HG03280 (cell line): ENCODE data around the gene SKAP1.
"Not testable (repeated sequence)": the region's sequence is repeated elsewhere in the genome, so short reads cannot be mapped to it uniquely, and the experiment has no call there.

ENCODE experiments used
- ATAC-seq: cut with Tn5 transposase; IDR thresholded peaks from one replicate; pipeline ENCODE4 v1.9.1; 2021; ENCODE audit warnings: mild to moderate bottlenecking, moderate library complexity; ENCODE audit not compliant: unreplicated experiment

Gene SKAP1

DNA sequence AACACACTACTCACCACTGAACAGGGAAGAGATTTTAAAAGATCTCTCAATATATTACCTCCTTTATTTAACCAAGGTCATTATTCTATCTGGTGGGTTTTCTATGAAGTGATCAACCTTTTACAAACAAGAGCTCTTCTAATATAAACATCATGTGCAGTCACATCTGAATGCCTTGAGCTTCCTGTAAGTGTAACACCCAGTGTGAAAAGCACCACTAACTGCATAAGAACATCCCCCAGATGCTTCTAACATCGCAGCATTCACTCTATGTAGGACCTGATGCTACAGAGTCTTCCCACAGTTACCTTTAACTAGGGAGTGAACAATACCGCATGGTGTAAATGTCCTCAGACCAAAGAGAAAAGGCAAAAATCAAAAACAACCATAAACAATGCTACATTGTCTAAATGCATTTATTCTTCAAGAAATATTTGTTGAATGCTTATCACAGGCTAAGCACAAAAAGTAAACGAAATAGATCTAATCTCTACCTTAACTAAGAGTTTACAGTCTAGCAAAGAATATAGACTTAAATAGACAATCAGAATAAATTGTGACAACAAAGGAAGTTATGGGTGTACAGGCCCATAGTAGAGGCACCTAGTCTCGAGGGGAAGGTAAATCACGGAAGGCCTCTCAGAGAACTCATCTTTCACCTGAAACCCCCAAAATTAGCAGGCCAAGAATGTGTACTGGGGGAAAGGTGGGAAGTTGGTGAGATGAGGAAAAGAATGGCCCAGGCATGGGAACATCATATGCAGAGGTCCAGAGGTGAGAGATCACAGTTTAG is 16.2 kb downstream of the SKAP1 start:
- ATAC-seq = no peak

GRCh38 chr17:48412841-48413240 is 17.2 kb downstream of the SKAP1 start:
- ATAC-seq = no peak

DNA sequence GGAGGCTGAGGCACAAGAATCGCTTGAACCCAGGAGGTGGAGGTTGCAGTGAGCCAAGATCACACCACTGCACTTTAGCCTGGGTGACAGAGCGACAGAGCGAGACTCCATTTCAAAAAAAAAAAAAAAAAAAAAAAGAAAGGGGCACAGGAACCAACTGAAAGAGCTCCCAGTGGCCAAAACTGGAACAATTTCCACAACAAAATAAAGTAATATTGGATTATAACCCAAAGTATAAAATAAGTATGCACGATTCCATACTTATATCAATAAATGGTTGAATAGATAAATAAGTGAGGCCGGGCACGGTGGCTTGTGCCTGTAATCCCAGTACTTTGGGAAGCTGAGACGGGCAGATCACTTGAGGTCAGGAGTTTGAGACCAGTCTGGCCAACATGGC is 19.2 kb downstream of the SKAP1 start:
- not testable (repeated sequence) for ATAC-seq

DNA sequence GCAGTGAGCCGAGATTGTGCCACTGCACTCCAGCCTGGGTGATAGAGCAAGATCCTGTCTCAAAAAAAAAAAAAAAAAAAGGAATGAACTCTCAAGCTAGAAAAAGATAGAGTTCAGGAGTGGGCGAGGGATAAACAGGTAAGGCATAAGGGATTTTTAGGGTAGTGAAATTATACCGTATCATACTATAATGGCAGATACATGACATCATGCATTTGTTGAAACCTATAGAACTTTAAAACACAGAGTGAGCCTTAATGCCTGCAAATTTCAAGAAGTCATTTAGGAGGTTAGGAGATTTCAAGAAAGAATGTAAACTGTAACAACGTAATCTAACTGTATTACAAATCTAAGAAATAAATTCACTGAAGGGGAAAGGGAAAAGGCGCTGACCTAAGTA is 20.4 kb downstream of the SKAP1 start:
- no peak for ATAC-seq

DNA sequence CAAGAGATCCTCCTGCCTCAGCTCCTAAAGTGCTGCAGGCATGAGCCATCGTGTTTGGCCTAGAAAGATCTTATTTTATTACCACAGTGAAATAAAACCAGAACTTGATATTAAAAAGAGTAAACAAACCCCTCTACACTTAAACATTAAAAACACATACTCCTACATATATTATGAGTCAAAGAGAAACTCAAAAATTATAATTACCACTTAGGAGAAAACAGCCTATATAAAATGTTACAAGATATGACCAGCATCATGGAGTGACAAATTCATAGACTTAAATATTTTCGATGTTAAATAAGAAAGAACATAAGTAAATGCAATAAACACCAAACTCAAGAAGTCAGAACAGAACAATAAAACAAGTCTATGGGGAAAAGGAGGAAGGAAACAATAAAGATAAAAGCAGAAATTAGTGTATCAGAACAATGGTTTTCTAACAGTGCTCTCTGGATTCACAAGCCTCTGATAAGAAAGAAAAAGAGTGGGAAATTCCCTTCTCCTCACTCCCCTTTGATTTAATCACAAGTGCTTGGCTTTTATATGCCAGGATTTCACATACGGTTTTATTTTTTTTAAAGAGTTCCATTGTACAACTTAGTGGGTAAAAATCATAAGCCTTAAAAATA is 23.0 kb downstream of the SKAP1 start:
- ATAC-seq = no peak

DNA sequence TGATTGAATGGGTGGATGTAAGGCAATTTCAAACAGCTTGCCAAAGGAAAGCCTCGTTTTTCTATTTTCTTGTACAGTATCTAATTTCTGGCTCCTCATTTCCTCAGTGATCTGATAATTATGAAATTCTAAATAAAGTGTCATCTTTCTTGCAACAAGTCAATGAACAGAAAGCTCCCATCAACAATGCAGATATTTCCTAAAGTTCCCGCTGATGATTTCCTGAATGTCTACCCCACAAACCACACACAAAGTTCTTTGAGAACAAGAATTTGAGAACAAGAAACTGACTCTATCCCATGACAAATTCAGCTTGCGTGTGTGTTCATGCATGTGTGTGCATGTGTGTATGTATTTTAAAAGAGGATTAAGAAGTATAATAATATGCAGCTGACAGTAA is 35.2 kb downstream of the SKAP1 start:
- no peak for ATAC-seq

- ATAC-seq = no peak
These were observed 36.7 kb downstream of the SKAP1 start for GRCh38 chr17:48393283-48393682.

GRCh38 chr17:48392857-48393256 is 37.2 kb downstream of the SKAP1 start:
- ATAC-seq = no peak

DNA sequence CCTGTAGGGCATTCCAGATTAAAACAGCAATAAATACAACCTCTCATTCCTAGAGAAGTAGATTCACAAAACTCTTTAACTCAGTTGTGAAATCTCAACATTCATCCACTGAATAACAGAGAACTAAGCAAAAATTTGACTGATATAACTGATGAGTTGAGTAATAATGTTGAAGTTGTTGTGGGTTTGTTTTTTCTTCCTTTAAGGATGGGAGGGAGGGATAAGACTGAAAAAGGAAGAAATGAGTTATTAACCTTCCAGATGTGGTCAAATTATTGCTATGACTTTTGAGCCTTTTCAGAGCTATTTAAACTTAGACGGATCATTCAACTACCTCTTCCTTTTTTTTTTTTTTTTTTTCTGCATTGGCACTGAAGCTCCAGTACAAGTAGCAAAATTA is 38.6 kb downstream of the SKAP1 start:
- ATAC-seq = no peak

- ATAC-seq = no peak
These were observed 40.1 kb downstream of the SKAP1 start for GRCh38 chr17:48389903-48390302.

DNA sequence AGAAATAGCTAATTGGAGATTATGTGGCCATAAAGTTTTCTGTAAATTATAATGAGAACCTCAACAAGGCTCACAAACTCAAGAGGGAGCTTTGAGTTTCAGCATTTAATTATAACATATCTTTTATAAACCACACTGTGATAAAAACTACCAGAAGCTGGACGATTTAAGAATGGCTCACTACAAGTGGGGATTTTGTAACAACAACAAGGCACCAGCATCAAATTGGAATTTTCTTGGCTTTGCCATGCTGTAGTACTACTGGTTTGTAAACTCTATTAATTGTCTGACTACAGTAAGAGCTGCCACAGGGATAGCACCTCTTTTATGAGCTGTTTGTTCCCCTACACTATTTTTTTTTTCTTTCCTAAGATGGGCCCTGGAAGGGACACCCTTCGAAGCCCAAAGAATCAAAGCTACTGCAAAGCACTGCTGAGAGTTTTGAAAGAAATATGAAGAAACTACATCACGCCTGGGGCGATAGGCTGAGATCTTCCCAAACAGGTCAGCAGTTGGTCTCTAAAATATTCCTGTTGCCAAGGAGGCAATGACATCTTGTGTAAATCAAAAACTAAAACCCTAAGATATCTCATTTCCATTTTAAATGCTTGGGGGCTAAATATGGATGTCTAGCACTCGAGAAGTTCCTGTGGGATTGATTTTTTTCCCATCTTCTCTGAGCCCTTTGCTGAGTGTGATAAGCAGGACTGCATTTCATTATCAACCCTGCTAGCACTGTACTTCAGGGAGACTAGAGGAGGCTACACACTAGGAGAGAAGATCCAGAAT is 40.9 kb downstream of the SKAP1 start:
- no peak for ATAC-seq

DNA sequence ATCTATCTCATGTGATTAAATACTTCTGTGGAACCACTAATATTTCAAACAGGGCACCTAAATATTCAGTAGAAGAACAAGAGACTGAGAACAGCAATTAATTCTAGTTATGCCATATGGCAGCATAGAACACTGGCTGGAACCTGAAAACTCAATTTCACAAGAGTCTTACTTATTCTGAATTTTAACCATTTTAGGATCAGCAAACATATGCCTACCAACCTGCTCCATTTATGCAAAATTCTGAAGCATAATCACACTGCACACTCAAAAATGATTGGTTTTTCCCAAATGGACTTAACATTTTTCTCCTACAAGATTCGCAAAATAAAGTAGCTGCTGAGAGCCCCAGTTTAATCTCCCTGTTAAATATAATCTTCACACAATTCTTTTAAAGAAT is 43.2 kb downstream of the SKAP1 start:
- ATAC-seq = no peak

DNA sequence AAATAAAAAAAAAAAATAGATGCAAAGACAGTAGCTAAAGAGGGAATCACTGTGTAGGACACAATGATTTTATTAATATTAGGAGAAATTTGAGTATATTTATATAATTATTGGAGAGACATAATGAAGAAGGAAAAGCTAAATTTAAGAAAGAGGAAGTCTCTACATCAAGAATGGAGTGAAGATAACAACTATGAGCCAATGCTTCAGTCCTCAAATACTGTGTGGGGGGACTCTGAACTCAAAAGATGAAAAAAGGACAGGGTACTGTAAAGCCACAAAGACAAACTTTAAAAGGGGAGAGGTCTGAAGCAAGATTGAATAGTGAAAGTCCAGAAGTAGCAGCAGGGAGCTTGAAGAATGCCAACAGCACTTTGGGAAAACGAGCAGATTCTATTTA is 44.7 kb downstream of the SKAP1 start:
- ATAC-seq = no peak

DNA sequence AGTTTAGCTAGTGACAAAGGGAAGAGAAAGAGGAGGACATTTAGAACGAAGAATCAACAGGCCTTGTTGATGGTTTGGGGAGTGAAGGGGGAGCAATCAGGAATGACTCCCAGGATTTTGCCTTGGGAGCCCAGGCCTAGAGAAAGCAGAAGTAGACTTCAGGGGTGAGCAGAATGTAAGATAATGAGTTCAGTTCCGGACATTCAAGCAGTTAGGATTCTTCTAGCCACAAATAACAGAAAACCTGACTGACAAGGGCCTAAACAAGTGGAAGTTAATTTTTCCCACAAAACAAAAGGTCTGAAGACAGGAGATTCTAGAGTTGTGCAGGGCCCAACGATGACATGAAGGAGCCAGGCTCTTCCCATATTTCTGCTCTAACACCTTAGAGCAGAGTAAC is 45.9 kb downstream of the SKAP1 start:
- ATAC-seq = no peak

- ATAC-seq = no peak
These were observed 47.0 kb downstream of the SKAP1 start for GRCh38 chr17:48382989-48383388.

DNA sequence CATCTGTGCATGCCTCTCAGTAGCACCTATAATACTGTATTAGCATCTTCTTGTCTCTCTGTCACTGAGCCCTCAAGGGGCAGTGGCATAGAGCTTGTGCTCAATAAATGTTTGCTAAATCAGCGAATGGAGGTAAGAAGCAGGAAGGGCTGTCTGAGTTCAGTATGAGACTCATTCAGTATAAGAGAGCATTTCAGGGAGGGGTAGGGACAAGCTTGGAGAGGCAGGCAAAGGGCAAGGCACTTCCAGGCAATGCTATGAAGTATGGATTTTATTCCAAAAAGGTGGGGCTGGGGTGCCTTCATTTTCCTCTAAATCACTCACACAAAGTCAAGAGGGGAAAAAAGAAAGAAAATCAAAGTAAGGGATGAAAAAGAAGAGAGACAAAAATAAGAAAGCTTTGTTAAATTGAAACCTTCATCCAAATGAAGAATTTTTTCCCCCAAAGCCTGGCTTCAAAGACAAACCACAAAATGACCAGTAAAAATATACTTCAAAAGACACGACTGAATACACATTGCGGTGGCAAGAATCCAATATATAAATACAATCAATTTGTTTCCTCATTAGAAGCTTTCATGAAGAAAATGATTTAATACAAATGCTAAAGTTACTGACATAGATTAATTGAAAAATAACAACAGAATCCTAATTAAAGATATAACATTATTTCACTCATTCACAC is 51.2 kb downstream of the SKAP1 start:
- no peak for ATAC-seq

DNA sequence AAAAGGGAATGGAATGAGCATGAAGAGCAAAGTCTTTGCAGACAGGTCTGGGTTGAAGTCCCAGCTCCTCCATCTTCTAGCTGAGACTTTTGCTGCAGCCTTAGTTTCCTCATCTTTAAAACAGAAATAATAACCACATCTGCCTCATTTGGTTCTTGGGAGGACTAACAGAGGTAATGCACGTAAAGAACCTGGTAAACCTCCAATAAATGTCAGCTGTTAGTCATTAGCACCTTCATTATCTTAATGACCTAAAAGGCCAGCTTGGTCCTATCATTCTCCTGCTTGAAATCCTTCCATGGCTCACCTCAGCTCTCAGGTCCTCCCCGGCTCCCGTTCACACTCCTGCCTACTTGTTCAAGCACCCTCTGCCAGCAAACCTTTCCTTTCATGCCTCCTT is 51.8 kb downstream of the SKAP1 start:
- ATAC-seq = no peak

DNA sequence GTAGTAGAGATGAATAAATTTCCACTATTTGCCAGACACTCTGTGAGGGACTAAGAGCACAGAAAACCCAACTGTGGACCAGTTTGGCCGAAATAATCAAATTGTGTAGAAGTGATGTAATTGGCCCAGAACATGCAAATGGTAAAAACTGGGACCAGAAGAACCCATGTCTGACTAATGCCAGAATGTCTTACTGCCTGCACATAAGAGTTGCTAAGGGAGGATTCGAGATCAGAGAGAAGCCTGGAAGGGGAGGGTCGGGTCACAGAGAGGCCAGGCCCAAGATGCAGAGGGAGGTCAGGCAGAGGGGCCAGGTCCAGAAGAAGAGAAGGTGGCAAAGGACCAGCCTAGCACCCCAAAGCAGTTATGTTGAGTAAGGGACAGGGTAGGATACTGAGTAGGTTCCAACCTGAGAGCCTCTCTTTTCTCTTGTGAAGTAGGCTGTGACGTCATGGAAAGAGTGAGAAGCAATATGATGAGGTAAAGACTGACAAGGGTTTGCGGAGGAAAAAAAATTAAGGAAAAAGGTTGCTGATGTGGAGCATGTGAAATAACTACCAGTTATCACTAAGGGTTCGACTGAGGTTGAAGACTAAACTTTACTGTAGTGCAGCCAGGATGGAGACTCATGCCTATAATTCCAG is 53.2 kb downstream of the SKAP1 start:
- no peak for ATAC-seq

GRCh38 chr17:48375356-48375755 is 54.7 kb downstream of the SKAP1 start:
- ATAC-seq = no peak

- no peak for ATAC-seq
These were observed 55.3 kb downstream of the SKAP1 start for GRCh38 chr17:48374650-48375230.
